ENCODE measurements around the gene SOCS7.

DNA sequence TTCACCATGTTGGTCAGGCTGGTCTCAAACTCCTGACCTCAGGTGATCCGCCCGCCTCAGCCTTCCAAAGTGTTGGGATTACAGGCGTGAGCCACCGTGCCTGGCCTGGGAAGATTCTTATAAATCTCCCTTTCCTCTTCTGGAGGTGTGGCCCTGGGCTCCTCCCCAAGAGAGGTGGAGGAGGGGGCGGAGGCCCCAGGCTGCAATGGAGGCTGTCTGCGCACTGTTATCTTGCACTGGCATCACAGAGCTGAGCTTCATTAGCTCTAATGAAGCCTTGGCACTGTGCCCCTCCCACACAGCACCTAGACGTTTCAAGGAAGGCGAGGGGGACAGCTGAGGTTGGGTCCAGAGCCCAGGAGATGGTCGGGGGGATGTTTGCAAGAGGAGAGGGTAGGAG lies 84.2 kb downstream of the SOCS7 start:
- no peak for TF ChIP-seq POLR2A (IDR thresholded peaks at IDR 0.05)
- TF ChIP-seq, protein P1, sequence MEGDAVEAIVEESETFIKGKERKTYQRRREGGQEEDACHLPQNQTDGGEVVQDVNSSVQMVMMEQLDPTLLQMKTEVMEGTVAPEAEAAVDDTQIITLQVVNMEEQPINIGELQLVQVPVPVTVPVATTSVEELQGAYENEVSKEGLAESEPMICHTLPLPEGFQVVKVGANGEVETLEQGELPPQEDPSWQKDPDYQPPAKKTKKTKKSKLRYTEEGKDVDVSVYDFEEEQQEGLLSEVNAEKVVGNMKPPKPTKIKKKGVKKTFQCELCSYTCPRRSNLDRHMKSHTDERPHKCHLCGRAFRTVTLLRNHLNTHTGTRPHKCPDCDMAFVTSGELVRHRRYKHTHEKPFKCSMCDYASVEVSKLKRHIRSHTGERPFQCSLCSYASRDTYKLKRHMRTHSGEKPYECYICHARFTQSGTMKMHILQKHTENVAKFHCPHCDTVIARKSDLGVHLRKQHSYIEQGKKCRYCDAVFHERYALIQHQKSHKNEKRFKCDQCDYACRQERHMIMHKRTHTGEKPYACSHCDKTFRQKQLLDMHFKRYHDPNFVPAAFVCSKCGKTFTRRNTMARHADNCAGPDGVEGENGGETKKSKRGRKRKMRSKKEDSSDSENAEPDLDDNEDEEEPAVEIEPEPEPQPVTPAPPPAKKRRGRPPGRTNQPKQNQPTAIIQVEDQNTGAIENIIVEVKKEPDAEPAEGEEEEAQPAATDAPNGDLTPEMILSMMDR (IDR thresholded peaks at IDR 0.05), result no peak

Data from prostate gland (tissue), 2 donors.